HEK293 (cell line): ENCODE data around the gene TMIE.
A peak's percentile ranks its signal among the peaks of the same experiment; 100 is the strongest.

ENCODE experiments used
- CTCF ChIA-PET: fragments of 350-600 bp; formaldehyde crosslinking; extraction: SDS; loops from one replicate; lab custom pipeline; 2021; ENCODE audit warnings: antibody characterized with exemption; lab: Yijun Ruan, JAX
- POLR2A ChIA-PET: fragments of 300-600 bp; formaldehyde crosslinking; extraction: SDS; loops from one replicate; lab custom pipeline; 2020; ENCODE audit warnings: antibody characterized with exemption, inconsistent platforms; lab: Yijun Ruan, JAX
- H3K27ac ChIP-seq: fragments of 200-500 bp; sonication (Bioruptor generic); 2 replicates; pipeline ENCODE4 v1.5.1; 2014; ENCODE audit warnings: low read depth, low read length, control low read depth, inconsistent platforms; ENCODE audit errors: extremely low read depth
- H3K36me3 ChIP-seq, 2 experiments: fragments of 200-500 bp in 1 of 2; sonication (Bioruptor generic) in 1 of 2; 1 replicate in 1 of 2; 2 replicates in 1 of 2; pipeline ENCODE4 v1.5.1; 2014 to 2017; ENCODE audit warnings: inconsistent platforms in 2 of 2, low read length in 2 of 2; ENCODE audit not compliant: control insufficient read depth in 2 of 2, insufficient read depth in 1 of 2
- H3K4me1 ChIP-seq: fragments of 200-500 bp; sonication (Bioruptor generic); 2 replicates; pipeline ENCODE4 v1.5.1; 2014; ENCODE audit warnings: mild to moderate bottlenecking, low read length, inconsistent platforms; ENCODE audit not compliant: control insufficient read depth, insufficient read depth
- H3K4me3 ChIP-seq: 2 replicates; pipeline ENCODE4 v1.5.1; 2011; ENCODE audit warnings: low read depth, mild to moderate bottlenecking, control low read depth, low read length, moderate library complexity
- H3K9me3 ChIP-seq: fragments of 200-500 bp; sonication (Bioruptor generic); 2 replicates; pipeline ENCODE4 v1.5.1; 2014; ENCODE audit warnings: low read depth, low read length, inconsistent platforms; ENCODE audit not compliant: control insufficient read depth, insufficient read depth
- GLIS1 ChIP-seq: fragments of 450-650 bp; formaldehyde crosslinking; IDR thresholded peaks from 2 replicates; pipeline ENCODE4 v1.5.1; 2016; ENCODE audit warnings: missing biosample characterization, missing genetic modification characterization
- KLF10 ChIP-seq: fragments of 450-650 bp; IDR thresholded peaks from 2 replicates; pipeline ENCODE4 v1.5.1; 2018; ENCODE audit warnings: missing biosample characterization, mild to moderate bottlenecking, missing genetic modification characterization
- OVOL3 ChIP-seq: fragments of 450-650 bp; formaldehyde crosslinking; IDR thresholded peaks from 2 replicates; pipeline ENCODE4 v1.5.1; 2016; ENCODE audit warnings: missing biosample characterization, missing genetic modification characterization
- SALL2 ChIP-seq: fragments of 450-650 bp; formaldehyde crosslinking; IDR thresholded peaks from 2 replicates; pipeline ENCODE4 v1.5.0; 2017; ENCODE audit warnings: missing biosample characterization, mild to moderate bottlenecking, missing genetic modification characterization, borderline replicate concordance
- ZBTB20 ChIP-seq: fragments of 450-650 bp; formaldehyde crosslinking; IDR thresholded peaks from 2 replicates; pipeline ENCODE4 v1.5.1; 2016; ENCODE audit warnings: missing biosample characterization, missing genetic modification characterization
- ZBTB8A ChIP-seq: fragments of 450-650 bp; formaldehyde crosslinking; IDR thresholded peaks from 2 replicates; pipeline ENCODE4 v1.5.1; 2016; ENCODE audit warnings: missing biosample characterization, missing genetic modification characterization
- ZEB2 ChIP-seq: fragments of 450-650 bp; formaldehyde crosslinking; IDR thresholded peaks from 2 replicates; pipeline ENCODE4 v1.5.1; 2016; ENCODE audit warnings: missing biosample characterization, missing genetic modification characterization
- ZFP37 ChIP-seq: fragments of 450-650 bp; formaldehyde crosslinking; IDR thresholded peaks from 2 replicates; pipeline ENCODE4 v1.5.1; 2016; ENCODE audit warnings: missing biosample characterization, missing genetic modification characterization
- ZIC2 ChIP-seq: fragments of 450-650 bp; formaldehyde crosslinking; IDR thresholded peaks from 2 replicates; pipeline ENCODE4 v1.5.1; 2016; ENCODE audit warnings: missing biosample characterization, missing genetic modification characterization
- ZNF114 ChIP-seq: fragments of 450-650 bp; formaldehyde crosslinking; IDR thresholded peaks from 2 replicates; pipeline ENCODE4 v1.5.0; 2017; ENCODE audit warnings: missing biosample characterization, missing genetic modification characterization
- ZNF157 ChIP-seq: fragments of 450-650 bp; formaldehyde crosslinking; IDR thresholded peaks from 2 replicates; pipeline ENCODE4 v1.5.1; 2016; ENCODE audit warnings: missing biosample characterization, missing genetic modification characterization
- ZNF169 ChIP-seq: fragments of 450-650 bp; formaldehyde crosslinking; IDR thresholded peaks from 2 replicates; pipeline ENCODE4 v1.5.1; 2016; ENCODE audit warnings: missing biosample characterization, missing genetic modification characterization
- ZNF23 ChIP-seq: fragments of 450-650 bp; formaldehyde crosslinking; IDR thresholded peaks from 2 replicates; pipeline ENCODE4 v1.5.1; 2016; ENCODE audit warnings: missing biosample characterization, missing genetic modification characterization, borderline replicate concordance
- ZNF324 ChIP-seq: fragments of 450-650 bp; formaldehyde crosslinking; IDR thresholded peaks from 2 replicates; pipeline ENCODE4 v1.5.1; 2016; ENCODE audit warnings: missing biosample characterization, missing genetic modification characterization
- ZNF391 ChIP-seq: fragments of 450-650 bp; formaldehyde crosslinking; IDR thresholded peaks from 2 replicates; pipeline ENCODE4 v1.5.1; 2016; ENCODE audit warnings: low read depth, missing biosample characterization, missing genetic modification characterization, borderline replicate concordance
- ZNF423 ChIP-seq: fragments of 450-650 bp; formaldehyde crosslinking; IDR thresholded peaks from 2 replicates; pipeline ENCODE4 v1.5.1; 2016; ENCODE audit warnings: missing biosample characterization, missing genetic modification characterization
- ZNF473 ChIP-seq: fragments of 450-650 bp; formaldehyde crosslinking; IDR thresholded peaks from 2 replicates; pipeline ENCODE4 v1.5.1; 2017; ENCODE audit warnings: missing biosample characterization, missing genetic modification characterization
- ZNF549 ChIP-seq: fragments of 450-650 bp; IDR thresholded peaks from 2 replicates; pipeline ENCODE4 v1.5.1; 2018; ENCODE audit warnings: missing biosample characterization, missing genetic modification characterization, mild to moderate bottlenecking, inconsistent platforms, moderate library complexity
- ZNF596 ChIP-seq: fragments of 450-650 bp; IDR thresholded peaks from 2 replicates; pipeline ENCODE4 v1.5.0; 2018; ENCODE audit warnings: missing biosample characterization, mild to moderate bottlenecking, missing genetic modification characterization, moderate library complexity
- ZNF660 ChIP-seq: fragments of 450-650 bp; IDR thresholded peaks from 2 replicates; pipeline ENCODE4 v1.5.1; 2018; ENCODE audit warnings: missing biosample characterization, mild to moderate bottlenecking, missing genetic modification characterization
- ZNF701 ChIP-seq: fragments of 450-650 bp; formaldehyde crosslinking; IDR thresholded peaks from 2 replicates; pipeline ENCODE4 v1.5.1; 2016; ENCODE audit warnings: missing biosample characterization, missing genetic modification characterization
- ZNF843 ChIP-seq: fragments of 450-650 bp; formaldehyde crosslinking; IDR thresholded peaks from 2 replicates; pipeline ENCODE4 v1.5.1; 2016; ENCODE audit warnings: missing biosample characterization, missing genetic modification characterization
- TF ChIP-seq, protein P1 (sequence below): fragments of 450-650 bp; formaldehyde crosslinking; IDR thresholded peaks from 2 replicates; pipeline ENCODE4 v1.5.1; 2016; ENCODE audit warnings: missing biosample characterization, missing genetic modification characterization
- TF ChIP-seq, protein P2 (sequence below): fragments of 450-650 bp; formaldehyde crosslinking; IDR thresholded peaks from 2 replicates; pipeline ENCODE4 v1.5.1; 2016; ENCODE audit warnings: missing biosample characterization, missing genetic modification characterization
- TF ChIP-seq, protein P3 (sequence below): fragments of 450-650 bp; formaldehyde crosslinking; IDR thresholded peaks from 2 replicates; pipeline ENCODE4 v1.5.1; 2016; ENCODE audit warnings: missing biosample characterization, missing genetic modification characterization

TMIE gene

DNA sequence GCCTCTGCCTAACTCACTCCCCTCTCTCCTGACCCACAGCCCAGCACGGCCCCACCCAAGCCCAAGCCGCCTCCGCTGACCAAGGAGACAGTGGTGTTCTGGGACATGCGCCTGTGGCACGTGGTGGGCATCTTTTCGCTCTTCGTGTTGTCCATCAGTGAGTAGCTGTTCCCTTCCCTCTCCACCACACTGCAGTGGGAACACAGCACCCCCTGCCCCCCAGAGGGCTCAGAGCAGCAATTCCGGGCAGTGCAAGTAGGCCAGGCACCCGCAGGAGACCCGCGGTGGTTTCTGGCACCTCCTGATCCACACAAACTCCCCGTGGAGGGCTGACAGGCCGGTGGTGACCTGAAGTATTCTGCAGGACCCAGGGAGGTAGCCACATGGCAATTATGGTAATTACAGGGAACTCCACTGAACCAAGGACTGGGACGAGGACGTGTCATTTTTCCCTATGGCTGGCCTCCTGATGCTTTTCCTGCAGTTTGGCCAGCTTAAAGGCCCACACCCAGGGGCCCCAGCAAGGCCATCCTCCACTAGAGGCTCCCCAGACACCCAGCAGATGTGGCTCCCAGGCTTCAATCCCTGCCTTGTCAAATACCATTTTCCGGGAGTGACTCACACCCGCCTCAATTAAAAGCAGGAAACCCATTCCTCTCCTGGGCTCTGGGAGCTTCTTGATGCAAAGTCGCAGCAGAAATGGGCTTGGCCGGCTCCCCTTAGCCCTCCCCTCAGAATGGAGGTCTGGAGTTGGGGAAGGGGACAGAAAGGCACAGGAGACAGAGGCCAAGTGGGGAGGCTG is 4.8 kb downstream of the TMIE start:
- CTCF ChIA-PET, result interaction anchor here (0.6 to 2.5 kb wide), 7 partner anchors 14 to 521 kb away, joined by 3 to 8 read pairs (median 3); no protein-coding TSS in a partner anchor
- H3K9me3 ChIP-seq, result no peaks in the 10 kb centered on the region
- H3K27ac ChIP-seq, result no peak overlapping the region
- no peak overlapping the region for H3K4me3 ChIP-seq
- no peaks in the 10 kb centered on the region for H3K36me3 ChIP-seq
- no peaks in the 10 kb centered on the region for H3K4me1 ChIP-seq
- TF ChIP-seq, protein P1, sequence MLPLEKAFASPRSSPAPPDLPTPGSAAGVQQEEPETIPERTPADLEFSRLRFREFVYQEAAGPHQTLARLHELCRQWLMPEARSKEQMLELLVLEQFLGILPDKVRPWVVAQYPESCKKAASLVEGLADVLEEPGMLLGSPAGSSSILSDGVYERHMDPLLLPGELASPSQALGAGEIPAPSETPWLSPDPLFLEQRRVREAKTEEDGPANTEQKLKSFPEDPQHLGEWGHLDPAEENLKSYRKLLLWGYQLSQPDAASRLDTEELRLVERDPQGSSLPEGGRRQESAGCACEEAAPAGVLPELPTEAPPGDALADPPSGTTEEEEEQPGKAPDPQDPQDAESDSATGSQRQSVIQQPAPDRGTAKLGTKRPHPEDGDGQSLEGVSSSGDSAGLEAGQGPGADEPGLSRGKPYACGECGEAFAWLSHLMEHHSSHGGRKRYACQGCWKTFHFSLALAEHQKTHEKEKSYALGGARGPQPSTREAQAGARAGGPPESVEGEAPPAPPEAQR (tag by site-specific recombination), result no peak
- TF ChIP-seq ZIC2 (tag by site-specific recombination) (peak; percentile 71), GLIS1 (peak; percentile 67), ZNF660 (no peak), ZNF549 (tag by site-specific recombination) (no peak), ZNF701 (tag by site-specific recombination) (no peak), ZNF324 (tag by site-specific recombination) (no peak)
- POLR2A ChIA-PET, result no interaction called here

DNA sequence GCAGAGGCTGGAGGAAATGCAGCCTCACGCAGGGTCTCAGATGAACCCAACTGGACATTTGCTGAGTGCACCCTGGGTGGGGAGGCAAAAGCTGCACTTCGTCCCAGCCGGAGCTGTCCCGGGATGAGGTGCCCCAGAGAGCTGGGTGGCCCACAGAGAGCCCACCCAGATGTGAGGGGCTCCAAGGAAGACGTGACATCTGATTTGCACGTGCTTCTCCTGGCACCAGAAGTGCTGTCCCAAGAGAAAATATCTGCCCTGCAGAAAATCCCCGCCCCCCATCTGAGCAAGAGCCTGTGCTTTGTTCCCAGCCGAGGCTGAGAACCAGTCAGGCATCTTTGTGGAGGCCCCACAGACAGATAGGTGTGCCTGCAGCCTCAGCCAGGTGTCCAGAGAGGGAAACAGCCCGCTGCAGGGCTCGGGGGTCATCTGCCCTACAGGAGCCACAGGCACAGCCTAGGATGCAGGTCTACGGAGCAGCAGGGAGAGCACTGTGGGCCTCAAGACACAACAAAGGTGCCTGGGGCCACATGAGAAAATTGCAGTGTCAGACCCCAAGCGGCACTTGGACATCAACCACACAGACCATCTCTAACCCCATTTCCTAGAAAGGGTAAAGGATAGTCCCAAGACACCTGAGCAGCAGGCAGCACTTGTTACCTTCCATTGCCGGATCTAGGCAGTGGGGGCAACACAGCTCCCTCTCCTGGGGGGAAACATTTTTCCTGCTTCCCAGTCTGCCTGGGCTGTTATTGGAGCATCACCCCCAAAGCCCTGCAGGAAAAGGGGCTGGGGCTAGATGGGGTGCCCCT is 5.8 kb downstream of the TMIE start:
- POLR2A ChIA-PET, result no interaction called here
- H3K9me3 ChIP-seq, result no peaks in the 10 kb centered on the region
- TF ChIP-seq ZNF843 (tag by site-specific recombination) (no peak), ZNF114 (tag by site-specific recombination) (no peak), ZNF157 (no peak), ZBTB8A (tag by site-specific recombination) (no peak), ZNF169 (tag by site-specific recombination) (no peak), ZBTB20 (tag by site-specific recombination) (no peak), KLF10 (no peak), ZNF391 (no peak), ZEB2 (tag by site-specific recombination) (no peak), ZNF23 (tag by site-specific recombination) (no peak), SALL2 (tag by site-specific recombination) (no peak), OVOL3 (no peak), ZNF423 (tag by site-specific recombination) (no peak), ZNF473 (tag by site-specific recombination) (no peak), ZNF596 (no peak), ZFP37 (tag by site-specific recombination) (no peak)
- TF ChIP-seq, protein P2, sequence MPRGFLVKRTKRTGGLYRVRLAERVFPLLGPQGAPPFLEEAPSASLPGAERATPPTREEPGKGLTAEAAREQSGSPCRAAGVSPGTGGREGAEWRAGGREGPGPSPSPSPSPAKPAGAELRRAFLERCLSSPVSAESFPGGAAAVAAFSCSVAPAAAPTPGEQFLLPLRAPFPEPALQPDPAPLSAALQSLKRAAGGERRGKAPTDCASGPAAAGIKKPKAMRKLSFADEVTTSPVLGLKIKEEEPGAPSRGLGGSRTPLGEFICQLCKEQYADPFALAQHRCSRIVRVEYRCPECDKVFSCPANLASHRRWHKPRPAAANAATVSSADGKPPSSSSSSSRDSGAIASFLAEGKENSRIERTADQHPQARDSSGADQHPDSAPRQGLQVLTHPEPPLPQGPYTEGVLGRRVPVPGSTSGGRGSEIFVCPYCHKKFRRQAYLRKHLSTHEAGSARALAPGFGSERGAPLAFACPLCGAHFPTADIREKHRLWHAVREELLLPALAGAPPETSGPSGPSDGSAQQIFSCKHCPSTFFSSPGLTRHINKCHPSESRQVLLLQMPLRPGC (tag by site-specific recombination), result no peak
- TF ChIP-seq, protein P3, sequence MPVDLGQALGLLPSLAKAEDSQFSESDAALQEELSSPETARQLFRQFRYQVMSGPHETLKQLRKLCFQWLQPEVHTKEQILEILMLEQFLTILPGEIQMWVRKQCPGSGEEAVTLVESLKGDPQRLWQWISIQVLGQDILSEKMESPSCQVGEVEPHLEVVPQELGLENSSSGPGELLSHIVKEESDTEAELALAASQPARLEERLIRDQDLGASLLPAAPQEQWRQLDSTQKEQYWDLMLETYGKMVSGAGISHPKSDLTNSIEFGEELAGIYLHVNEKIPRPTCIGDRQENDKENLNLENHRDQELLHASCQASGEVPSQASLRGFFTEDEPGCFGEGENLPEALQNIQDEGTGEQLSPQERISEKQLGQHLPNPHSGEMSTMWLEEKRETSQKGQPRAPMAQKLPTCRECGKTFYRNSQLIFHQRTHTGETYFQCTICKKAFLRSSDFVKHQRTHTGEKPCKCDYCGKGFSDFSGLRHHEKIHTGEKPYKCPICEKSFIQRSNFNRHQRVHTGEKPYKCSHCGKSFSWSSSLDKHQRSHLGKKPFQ (tag by site-specific recombination), result no peak
- H3K4me1 ChIP-seq, result no peaks in the 10 kb centered on the region
- CTCF ChIA-PET, result interaction anchor here (0.6 to 2.5 kb wide), 4 partner anchors 10 to 389 kb away, joined by 3 to 8 read pairs (median 3); no protein-coding TSS in a partner anchor
- no peak overlapping the region for H3K27ac ChIP-seq
- no peak overlapping the region for H3K4me3 ChIP-seq
- H3K36me3 ChIP-seq, result no peaks in the 10 kb centered on the region
